Umbilical cord (tissue), 2 donors: ENCODE measurements around the gene WFDC6. TPM values are rescaled to one million over a fixed set of nuclear protein-coding genes. Genes with fewer than 3 reads are reported as not detected.
"Not testable (repeated sequence)": the region's sequence is repeated elsewhere in the genome, so short reads cannot be mapped to it uniquely, and the experiment has no call there.

Experiments used
- DNase-seq: peaks from one replicate; pipeline ENCODE4 v3.0.0-alpha.2; 2015; ENCODE audit warnings: low spot score
- total RNA-seq: library from RNA; depleted of rRNA; stranded (reverse); fragments of >200 nt; gene quantifications from one replicate; pipeline ENCODE4 v1.2.3, GENCODE V29; 2014; ENCODE audit warnings: low replicate concordance; ENCODE audit not compliant: insufficient read depth

WFDC6 gene
- total RNA-seq: not detected

GRCh38 chr20:45539382-45539781 lies at the start of gene WFDC6:
WFDC6 (minus strand) TSS chr20:45539482; CDS start chr20:45539407, 75 bp downstream.
- DNase-seq: no peak

GRCh38 chr20:45588800-45589199 lies 49.5 kb upstream of the WFDC6 start:
- no peak for DNase-seq

GRCh38 chr20:45585986-45586385 lies 46.7 kb upstream of the WFDC6 start:
- not testable (repeated sequence) for DNase-seq

- not testable (repeated sequence) for DNase-seq
Measured at GRCh38 chr20:45584294-45584693, 45.0 kb upstream of the WFDC6 start.

- DNase-seq: no peak
Measured at GRCh38 chr20:45583502-45583901, 44.2 kb upstream of the WFDC6 start.

- DNase-seq: no peak
Measured at GRCh38 chr20:45581702-45582101, 42.4 kb upstream of the WFDC6 start.

GRCh38 chr20:45579184-45579583 lies 39.9 kb upstream of the WFDC6 start, which contains the start of gene WFDC8:
WFDC8 (minus strand) TSS chr20:45579284; CDS start chr20:45579247, 37 bp downstream.
- DNase-seq: no peak

- no peak for DNase-seq
Measured at GRCh38 chr20:45578231-45578630, 38.9 kb upstream of the WFDC6 start.

GRCh38 chr20:45576995-45577394 lies 37.7 kb upstream of the WFDC6 start:
- peak; percentile 26 for DNase-seq

GRCh38 chr20:45575931-45576330 lies 36.6 kb upstream of the WFDC6 start:
- no peak for DNase-seq

- not testable (repeated sequence) for DNase-seq
Measured at GRCh38 chr20:45569650-45570049, 30.4 kb upstream of the WFDC6 start.

- DNase-seq: no peak
Measured at GRCh38 chr20:45564760-45565276, 25.5 kb upstream of the WFDC6 start.

- DNase-seq: no peak
Measured at GRCh38 chr20:45555198-45555597, 15.9 kb upstream of the WFDC6 start.

- no peak for DNase-seq
Measured at GRCh38 chr20:45552456-45552855, 13.2 kb upstream of the WFDC6 start.

GRCh38 chr20:45550765-45551164 lies 11.5 kb upstream of the WFDC6 start:
- no peak for DNase-seq

GRCh38 chr20:45548410-45548809 lies 9.1 kb upstream of the WFDC6 start:
- no peak for DNase-seq

GRCh38 chr20:45547206-45547770 lies 8.0 kb upstream of the WFDC6 start, which contains the start of gene EPPIN:
EPPIN (minus strand) TSS chr20:45547401; CDS start chr20:45547357, 44 bp downstream.
- DNase-seq: no peak

GRCh38 chr20:45545754-45546453 lies 6.6 kb upstream of the WFDC6 start:
- DNase-seq: peak; percentile 29

GRCh38 chr20:45545351-45545750 lies 6.1 kb upstream of the WFDC6 start:
- no peak for DNase-seq

- DNase-seq: no peak
Measured at GRCh38 chr20:45538209-45538799, 978 bp downstream of the WFDC6 start.

GRCh38 chr20:45527294-45527693 lies 12.0 kb downstream of the WFDC6 start:
- DNase-seq: no peak

- DNase-seq: no peak
Measured at GRCh38 chr20:45523821-45524220, 15.5 kb downstream of the WFDC6 start.
